MM.1S (cell line): ENCODE measurements around the gene SLIT3.

Source experiments
- DNase-seq: peaks from one replicate; pipeline ENCODE4 v3.0.0-alpha.2; 2015
- H2AFZ ChIP-seq: fragments of 300-600 bp; sonication (generic); 2 replicates; pipeline ENCODE4 v1.6.0; 2016; ENCODE audit warnings: antibody characterized with exemption, low read length
- H3F3A ChIP-seq: fragments of 300-600 bp; sonication (generic); 2 replicates; pipeline ENCODE4 v1.6.1; 2016; ENCODE audit warnings: mild to moderate bottlenecking, antibody characterized with exemption, low read length, moderate library complexity, mixed read lengths; ENCODE audit not compliant: insufficient read depth
- H3K27ac ChIP-seq: fragments of 300-600 bp; sonication (generic); 2 replicates; pipeline ENCODE4 v1.5.1; 2016; ENCODE audit warnings: mild to moderate bottlenecking, low read length
- H3K27me3 ChIP-seq: fragments of 300-600 bp; sonication (generic); replicated peaks from 2 replicates; pipeline ENCODE4 v1.6.0; 2016; ENCODE audit warnings: low read length; ENCODE audit not compliant: insufficient read depth
- H3K36me3 ChIP-seq: fragments of 300-600 bp; sonication (generic); replicated peaks from 2 replicates; pipeline ENCODE4 v1.6.1; 2016; ENCODE audit warnings: mild to moderate bottlenecking, low read length, mixed read lengths; ENCODE audit not compliant: insufficient read depth
- H3K4me1 ChIP-seq: fragments of 300-600 bp; sonication (generic); 2 replicates; pipeline ENCODE4 v1.6.1; 2016; ENCODE audit warnings: low read length, mixed read lengths
- H3K4me2 ChIP-seq: fragments of 300-600 bp; sonication (generic); 2 replicates; pipeline ENCODE4 v1.6.0; 2016; ENCODE audit warnings: low read depth, low read length
- H3K4me3 ChIP-seq: fragments of 300-600 bp; sonication (generic); 2 replicates; pipeline ENCODE4 v1.5.1; 2016; ENCODE audit warnings: low read length, mixed read lengths
- H3K79me2 ChIP-seq: fragments of 300-600 bp; sonication (generic); 2 replicates; pipeline ENCODE4 v1.6.1; 2016; ENCODE audit warnings: mixed run types, low read length, mixed read lengths
- H3K9ac ChIP-seq: fragments of 300-600 bp; sonication (generic); 2 replicates; pipeline ENCODE4 v1.6.1; 2016; ENCODE audit warnings: low read length, mixed read lengths
- H3K9me2 ChIP-seq: fragments of 300-600 bp; sonication (generic); replicated peaks from 2 replicates; pipeline ENCODE4 v1.6.1; 2016; ENCODE audit warnings: mild to moderate bottlenecking, low read length, mixed read lengths; ENCODE audit not compliant: insufficient read depth
- H3K9me3 ChIP-seq: fragments of 300-600 bp; sonication (generic); replicated peaks from 2 replicates; pipeline ENCODE4 v1.6.1; 2016; ENCODE audit warnings: mild to moderate bottlenecking, low read length, mixed read lengths; ENCODE audit not compliant: insufficient read depth
- H4K20me1 ChIP-seq: fragments of 300-600 bp; sonication (generic); 2 replicates; pipeline ENCODE4 v1.6.1; 2016; ENCODE audit warnings: mild to moderate bottlenecking, low read length, moderate library complexity, mixed read lengths; ENCODE audit not compliant: insufficient read depth
- EZH2 ChIP-seq: fragments of 300-600 bp; sonication (generic); optimal IDR thresholded peaks from 2 replicates; pipeline ENCODE3; 2017; ENCODE audit warnings: low read depth, mild to moderate bottlenecking, antibody characterized with exemption, low read length, mixed read lengths
- EZH2phosphoT487 ChIP-seq: fragments of 300-600 bp; sonication (generic); IDR thresholded peaks from 2 replicates; pipeline ENCODE4 v1.6.1; 2018; ENCODE audit warnings: antibody characterized with exemption, low read length
- TF ChIP-seq, protein P1 (sequence below): fragments of 300-600 bp; sonication (generic); IDR thresholded peaks from 2 replicates; pipeline ENCODE4 v1.5.1; 2016; ENCODE audit warnings: antibody characterized with exemption, low read length, mixed read lengths

SLIT3 gene

GRCh38 chr5:169027501-169028061 lies 273.4 kb downstream of the SLIT3 start:
- H3K4me2 ChIP-seq, result no peak overlapping the region
- H3K36me3 ChIP-seq, result no peaks in the 10 kb centered on the region
- H3K27ac ChIP-seq, result no peak overlapping the region
- no peaks in the 10 kb centered on the region for H3K79me2 ChIP-seq
- no peaks in the 10 kb centered on the region for H3K27me3 ChIP-seq
- H3K9me2 ChIP-seq, result no peaks in the 10 kb centered on the region
- no peaks in the 10 kb centered on the region for H4K20me1 ChIP-seq
- no peak overlapping the region for H2AFZ ChIP-seq
- H3K4me3 ChIP-seq, result no peak overlapping the region
- DNase-seq, result no peak
- no peaks in the 10 kb centered on the region for H3F3A ChIP-seq
- H3K9me3 ChIP-seq, result no peaks in the 10 kb centered on the region
- no peak overlapping the region for H3K9ac ChIP-seq
- TF ChIP-seq EZH2phosphoT487, result no peak
- TF ChIP-seq EZH2, result no peak
- TF ChIP-seq, protein P1, sequence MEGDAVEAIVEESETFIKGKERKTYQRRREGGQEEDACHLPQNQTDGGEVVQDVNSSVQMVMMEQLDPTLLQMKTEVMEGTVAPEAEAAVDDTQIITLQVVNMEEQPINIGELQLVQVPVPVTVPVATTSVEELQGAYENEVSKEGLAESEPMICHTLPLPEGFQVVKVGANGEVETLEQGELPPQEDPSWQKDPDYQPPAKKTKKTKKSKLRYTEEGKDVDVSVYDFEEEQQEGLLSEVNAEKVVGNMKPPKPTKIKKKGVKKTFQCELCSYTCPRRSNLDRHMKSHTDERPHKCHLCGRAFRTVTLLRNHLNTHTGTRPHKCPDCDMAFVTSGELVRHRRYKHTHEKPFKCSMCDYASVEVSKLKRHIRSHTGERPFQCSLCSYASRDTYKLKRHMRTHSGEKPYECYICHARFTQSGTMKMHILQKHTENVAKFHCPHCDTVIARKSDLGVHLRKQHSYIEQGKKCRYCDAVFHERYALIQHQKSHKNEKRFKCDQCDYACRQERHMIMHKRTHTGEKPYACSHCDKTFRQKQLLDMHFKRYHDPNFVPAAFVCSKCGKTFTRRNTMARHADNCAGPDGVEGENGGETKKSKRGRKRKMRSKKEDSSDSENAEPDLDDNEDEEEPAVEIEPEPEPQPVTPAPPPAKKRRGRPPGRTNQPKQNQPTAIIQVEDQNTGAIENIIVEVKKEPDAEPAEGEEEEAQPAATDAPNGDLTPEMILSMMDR, result no peak
- H3K4me1 ChIP-seq, result no peaks in the 10 kb centered on the region

- Histone ChIP-seq H3K27me3 (no peaks in the 10 kb centered on the region), H3K27ac (no peak overlapping the region), H3K9ac (no peak overlapping the region), H3K36me3 (no peaks in the 10 kb centered on the region), H3K79me2 (no peaks in the 10 kb centered on the region), H3K4me1 (no peaks in the 10 kb centered on the region), H2AFZ (no peak overlapping the region), H3K9me3 (no peaks in the 10 kb centered on the region), H3K9me2 (no peaks in the 10 kb centered on the region), H3F3A (no peaks in the 10 kb centered on the region), H4K20me1 (no peaks in the 10 kb centered on the region), H3K4me3 (no peak overlapping the region), H3K4me2 (no peak overlapping the region)
- TF ChIP-seq EZH2phosphoT487 (no peak), EZH2 (no peak)
- TF ChIP-seq, protein P1, result no peak
- DNase-seq, result no peak
These were observed 275.4 kb downstream of the SLIT3 start for GRCh38 chr5:169025491-169025890.

DNA sequence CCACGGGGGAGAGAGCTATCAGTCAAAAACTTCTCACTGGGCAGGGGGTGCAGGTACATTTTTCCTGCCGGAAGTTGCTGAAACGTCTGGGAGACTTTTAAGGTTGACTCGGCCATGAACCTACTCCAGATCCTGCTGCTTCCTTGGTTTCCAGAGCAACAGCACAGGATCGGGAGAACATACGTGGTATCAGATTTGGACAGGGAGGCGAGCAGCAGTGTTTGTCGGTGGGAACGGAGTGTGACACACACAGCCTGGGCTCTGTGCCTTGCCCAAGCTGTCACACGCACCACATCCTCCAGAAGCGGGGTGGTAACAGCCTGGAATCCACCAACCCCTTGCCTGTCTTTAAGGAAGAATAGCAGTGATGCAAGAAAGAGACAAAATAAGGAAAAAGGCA lies 276.5 kb downstream of the SLIT3 start:
- no peak for DNase-seq
- no peaks in the 10 kb centered on the region for H3K9me2 ChIP-seq
- H4K20me1 ChIP-seq, result no peaks in the 10 kb centered on the region
- H3K36me3 ChIP-seq, result no peaks in the 10 kb centered on the region
- no peaks in the 10 kb centered on the region for H3K4me1 ChIP-seq
- TF ChIP-seq EZH2 (no peak), EZH2phosphoT487 (no peak)
- TF ChIP-seq, protein P1, result no peak
- H3K9ac ChIP-seq, result no peak overlapping the region
- no peaks in the 10 kb centered on the region for H3K79me2 ChIP-seq
- H3K9me3 ChIP-seq, result no peaks in the 10 kb centered on the region
- H3K27me3 ChIP-seq, result no peaks in the 10 kb centered on the region
- no peaks in the 10 kb centered on the region for H3F3A ChIP-seq
- no peak overlapping the region for H3K27ac ChIP-seq
- no peak overlapping the region for H2AFZ ChIP-seq
- no peak overlapping the region for H3K4me2 ChIP-seq
- no peak overlapping the region for H3K4me3 ChIP-seq
